ENCODE data around the gene RBFOX2.

DNA sequence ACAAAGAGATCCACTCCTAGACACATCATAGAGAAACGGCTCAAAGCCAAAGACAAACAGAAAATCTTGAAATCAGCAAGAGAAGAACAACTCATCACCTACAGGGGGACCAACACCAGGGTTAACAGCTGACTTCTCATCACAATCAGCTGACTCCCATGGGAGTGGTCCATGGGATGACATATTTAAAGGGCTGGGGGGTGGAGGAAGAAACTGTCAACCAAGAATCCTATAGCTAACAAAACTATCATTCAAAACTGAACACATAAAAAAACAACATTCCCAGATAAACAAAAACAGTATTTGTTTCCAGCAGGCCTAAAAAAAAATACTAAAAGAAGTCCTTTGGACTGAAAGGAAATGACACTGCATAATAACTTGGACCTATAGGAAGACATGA is 224.2 kb downstream of the RBFOX2 start:
- TF ChIP-seq, protein P1, sequence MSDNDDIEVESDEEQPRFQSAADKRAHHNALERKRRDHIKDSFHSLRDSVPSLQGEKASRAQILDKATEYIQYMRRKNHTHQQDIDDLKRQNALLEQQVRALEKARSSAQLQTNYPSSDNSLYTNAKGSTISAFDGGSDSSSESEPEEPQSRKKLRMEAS (IDR thresholded peaks at IDR 0.05) = no peak
- TF ChIP-seq, protein P2, sequence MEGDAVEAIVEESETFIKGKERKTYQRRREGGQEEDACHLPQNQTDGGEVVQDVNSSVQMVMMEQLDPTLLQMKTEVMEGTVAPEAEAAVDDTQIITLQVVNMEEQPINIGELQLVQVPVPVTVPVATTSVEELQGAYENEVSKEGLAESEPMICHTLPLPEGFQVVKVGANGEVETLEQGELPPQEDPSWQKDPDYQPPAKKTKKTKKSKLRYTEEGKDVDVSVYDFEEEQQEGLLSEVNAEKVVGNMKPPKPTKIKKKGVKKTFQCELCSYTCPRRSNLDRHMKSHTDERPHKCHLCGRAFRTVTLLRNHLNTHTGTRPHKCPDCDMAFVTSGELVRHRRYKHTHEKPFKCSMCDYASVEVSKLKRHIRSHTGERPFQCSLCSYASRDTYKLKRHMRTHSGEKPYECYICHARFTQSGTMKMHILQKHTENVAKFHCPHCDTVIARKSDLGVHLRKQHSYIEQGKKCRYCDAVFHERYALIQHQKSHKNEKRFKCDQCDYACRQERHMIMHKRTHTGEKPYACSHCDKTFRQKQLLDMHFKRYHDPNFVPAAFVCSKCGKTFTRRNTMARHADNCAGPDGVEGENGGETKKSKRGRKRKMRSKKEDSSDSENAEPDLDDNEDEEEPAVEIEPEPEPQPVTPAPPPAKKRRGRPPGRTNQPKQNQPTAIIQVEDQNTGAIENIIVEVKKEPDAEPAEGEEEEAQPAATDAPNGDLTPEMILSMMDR (IDR thresholded peaks at IDR 0.05; ENCODE audit: low read depth, low read length, missing input control) = no peak
- TF ChIP-seq JUND (IDR thresholded peaks at IDR 0.05) (no peak), YY1 (IDR thresholded peaks at IDR 0.05) (no peak), HNF4G (IDR thresholded peaks at IDR 0.05) (no peak), FOXA1 (IDR thresholded peaks at IDR 0.05) (no peak), GABPA (IDR thresholded peaks at IDR 0.05 in 1 of 2, conservative IDR thresholded peaks at IDR 0.05 in 1 of 2) (no peak), SP1 (IDR thresholded peaks at IDR 0.05) (no peak), EGR1 (IDR thresholded peaks at IDR 0.05; ENCODE audit: low read depth in 2 of 2) (no peak)
- TF ChIP-seq, protein P3, sequence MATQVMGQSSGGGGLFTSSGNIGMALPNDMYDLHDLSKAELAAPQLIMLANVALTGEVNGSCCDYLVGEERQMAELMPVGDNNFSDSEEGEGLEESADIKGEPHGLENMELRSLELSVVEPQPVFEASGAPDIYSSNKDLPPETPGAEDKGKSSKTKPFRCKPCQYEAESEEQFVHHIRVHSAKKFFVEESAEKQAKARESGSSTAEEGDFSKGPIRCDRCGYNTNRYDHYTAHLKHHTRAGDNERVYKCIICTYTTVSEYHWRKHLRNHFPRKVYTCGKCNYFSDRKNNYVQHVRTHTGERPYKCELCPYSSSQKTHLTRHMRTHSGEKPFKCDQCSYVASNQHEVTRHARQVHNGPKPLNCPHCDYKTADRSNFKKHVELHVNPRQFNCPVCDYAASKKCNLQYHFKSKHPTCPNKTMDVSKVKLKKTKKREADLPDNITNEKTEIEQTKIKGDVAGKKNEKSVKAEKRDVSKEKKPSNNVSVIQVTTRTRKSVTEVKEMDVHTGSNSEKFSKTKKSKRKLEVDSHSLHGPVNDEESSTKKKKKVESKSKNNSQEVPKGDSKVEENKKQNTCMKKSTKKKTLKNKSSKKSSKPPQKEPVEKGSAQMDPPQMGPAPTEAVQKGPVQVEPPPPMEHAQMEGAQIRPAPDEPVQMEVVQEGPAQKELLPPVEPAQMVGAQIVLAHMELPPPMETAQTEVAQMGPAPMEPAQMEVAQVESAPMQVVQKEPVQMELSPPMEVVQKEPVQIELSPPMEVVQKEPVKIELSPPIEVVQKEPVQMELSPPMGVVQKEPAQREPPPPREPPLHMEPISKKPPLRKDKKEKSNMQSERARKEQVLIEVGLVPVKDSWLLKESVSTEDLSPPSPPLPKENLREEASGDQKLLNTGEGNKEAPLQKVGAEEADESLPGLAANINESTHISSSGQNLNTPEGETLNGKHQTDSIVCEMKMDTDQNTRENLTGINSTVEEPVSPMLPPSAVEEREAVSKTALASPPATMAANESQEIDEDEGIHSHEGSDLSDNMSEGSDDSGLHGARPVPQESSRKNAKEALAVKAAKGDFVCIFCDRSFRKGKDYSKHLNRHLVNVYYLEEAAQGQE (IDR thresholded peaks at IDR 0.05) = no peak
- TF ChIP-seq, protein P4, sequence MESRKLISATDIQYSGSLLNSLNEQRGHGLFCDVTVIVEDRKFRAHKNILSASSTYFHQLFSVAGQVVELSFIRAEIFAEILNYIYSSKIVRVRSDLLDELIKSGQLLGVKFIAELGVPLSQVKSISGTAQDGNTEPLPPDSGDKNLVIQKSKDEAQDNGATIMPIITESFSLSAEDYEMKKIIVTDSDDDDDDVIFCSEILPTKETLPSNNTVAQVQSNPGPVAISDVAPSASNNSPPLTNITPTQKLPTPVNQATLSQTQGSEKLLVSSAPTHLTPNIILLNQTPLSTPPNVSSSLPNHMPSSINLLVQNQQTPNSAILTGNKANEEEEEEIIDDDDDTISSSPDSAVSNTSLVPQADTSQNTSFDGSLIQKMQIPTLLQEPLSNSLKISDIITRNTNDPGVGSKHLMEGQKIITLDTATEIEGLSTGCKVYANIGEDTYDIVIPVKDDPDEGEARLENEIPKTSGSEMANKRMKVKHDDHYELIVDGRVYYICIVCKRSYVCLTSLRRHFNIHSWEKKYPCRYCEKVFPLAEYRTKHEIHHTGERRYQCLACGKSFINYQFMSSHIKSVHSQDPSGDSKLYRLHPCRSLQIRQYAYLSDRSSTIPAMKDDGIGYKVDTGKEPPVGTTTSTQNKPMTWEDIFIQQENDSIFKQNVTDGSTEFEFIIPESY (IDR thresholded peaks at IDR 0.05) = no peak
- TF ChIP-seq, protein P5, sequence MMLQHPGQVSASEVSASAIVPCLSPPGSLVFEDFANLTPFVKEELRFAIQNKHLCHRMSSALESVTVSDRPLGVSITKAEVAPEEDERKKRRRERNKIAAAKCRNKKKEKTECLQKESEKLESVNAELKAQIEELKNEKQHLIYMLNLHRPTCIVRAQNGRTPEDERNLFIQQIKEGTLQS (IDR thresholded peaks at IDR 0.05) = no peak
